GM12801 (cell line): ENCODE results near the gene NKX6-1.

Experiments used
- TF ChIP-seq, protein P1 (sequence below): IDR thresholded peaks from one replicate; pipeline ENCODE4 v1.5.1; 2011; ENCODE audit warnings: control low read depth; ENCODE audit not compliant: insufficient read length; ENCODE audit errors: extremely low read depth

Gene NKX6-1

DNA sequence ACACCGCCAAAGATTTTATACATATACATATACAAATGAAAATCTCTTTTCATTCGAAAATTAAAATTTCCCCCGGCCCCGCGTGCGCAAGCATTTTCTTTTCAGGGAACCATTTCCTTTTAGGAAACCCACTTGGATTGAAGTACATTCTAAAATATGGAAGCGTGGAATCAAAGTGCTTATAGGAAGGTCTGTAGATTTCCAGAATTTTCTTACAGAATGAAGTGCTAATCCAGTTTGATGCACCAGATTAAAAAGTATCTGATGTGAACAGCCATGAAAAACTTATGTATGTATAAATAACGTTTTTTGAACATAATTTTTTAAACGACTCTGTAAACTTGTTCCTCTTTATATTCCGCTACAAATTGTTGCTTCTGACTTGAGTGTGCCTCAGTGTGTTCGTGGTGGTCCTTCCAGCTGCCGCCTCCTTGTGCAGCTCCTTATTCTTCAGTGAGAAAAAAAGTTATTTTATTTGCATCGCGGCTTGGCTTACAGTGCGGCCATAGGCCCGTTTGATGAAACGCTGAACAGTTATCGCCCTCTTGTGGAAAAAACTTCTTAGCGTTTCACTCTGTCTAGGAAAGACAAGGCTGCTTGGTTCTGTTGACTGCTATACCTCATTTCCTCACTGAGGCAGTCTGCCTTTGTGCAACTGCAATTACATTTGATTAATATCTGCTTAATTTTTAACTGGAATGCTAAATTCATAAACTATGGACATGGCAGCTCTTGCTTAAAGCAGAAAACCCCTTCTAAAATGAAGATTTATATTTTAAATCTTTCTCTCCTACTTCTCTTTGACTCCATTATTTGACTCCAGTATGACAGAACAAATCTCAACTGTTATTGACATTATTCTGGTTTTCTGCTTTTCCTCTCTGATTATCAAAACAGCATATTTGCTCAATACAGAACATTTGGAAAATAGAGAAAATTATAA, 4.7 kb upstream of the NKX6-1 start:
- TF ChIP-seq, protein P1, sequence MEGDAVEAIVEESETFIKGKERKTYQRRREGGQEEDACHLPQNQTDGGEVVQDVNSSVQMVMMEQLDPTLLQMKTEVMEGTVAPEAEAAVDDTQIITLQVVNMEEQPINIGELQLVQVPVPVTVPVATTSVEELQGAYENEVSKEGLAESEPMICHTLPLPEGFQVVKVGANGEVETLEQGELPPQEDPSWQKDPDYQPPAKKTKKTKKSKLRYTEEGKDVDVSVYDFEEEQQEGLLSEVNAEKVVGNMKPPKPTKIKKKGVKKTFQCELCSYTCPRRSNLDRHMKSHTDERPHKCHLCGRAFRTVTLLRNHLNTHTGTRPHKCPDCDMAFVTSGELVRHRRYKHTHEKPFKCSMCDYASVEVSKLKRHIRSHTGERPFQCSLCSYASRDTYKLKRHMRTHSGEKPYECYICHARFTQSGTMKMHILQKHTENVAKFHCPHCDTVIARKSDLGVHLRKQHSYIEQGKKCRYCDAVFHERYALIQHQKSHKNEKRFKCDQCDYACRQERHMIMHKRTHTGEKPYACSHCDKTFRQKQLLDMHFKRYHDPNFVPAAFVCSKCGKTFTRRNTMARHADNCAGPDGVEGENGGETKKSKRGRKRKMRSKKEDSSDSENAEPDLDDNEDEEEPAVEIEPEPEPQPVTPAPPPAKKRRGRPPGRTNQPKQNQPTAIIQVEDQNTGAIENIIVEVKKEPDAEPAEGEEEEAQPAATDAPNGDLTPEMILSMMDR, result no peak

GRCh38 chr4:84502955-84503373, 3.9 kb upstream of the NKX6-1 start:
- TF ChIP-seq, protein P1, result no peak

DNA sequence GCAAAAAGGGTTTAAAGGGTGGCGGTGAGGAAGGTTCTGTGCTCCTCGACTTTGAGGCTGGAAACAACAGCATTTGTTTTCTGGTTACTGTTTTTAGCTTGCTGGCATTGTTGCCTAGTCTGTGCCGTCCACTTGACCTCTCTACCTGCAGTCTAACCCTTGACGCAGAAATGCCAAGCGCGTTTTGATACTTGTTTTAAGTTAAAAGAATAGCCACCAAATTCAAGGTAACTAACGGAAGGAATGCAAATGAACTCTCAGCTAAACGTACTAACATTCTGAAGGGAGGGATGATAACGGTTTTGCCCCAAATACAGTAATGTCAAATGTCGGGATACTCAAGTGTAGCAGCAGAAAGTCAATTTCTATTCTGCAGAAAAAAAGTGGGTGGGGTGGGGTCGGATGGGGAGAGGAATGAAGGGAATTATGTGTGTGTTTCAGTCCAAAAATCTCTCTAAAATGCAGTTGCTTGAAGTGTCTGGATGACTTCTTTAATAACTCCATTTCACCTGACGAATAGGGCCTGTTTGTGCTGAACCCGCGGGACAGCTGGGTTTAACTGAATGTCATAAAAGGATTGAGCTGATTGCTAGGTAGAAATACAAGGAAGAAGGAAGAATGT, 3.4 kb upstream of the NKX6-1 start:
- TF ChIP-seq, protein P1, result no peak

DNA sequence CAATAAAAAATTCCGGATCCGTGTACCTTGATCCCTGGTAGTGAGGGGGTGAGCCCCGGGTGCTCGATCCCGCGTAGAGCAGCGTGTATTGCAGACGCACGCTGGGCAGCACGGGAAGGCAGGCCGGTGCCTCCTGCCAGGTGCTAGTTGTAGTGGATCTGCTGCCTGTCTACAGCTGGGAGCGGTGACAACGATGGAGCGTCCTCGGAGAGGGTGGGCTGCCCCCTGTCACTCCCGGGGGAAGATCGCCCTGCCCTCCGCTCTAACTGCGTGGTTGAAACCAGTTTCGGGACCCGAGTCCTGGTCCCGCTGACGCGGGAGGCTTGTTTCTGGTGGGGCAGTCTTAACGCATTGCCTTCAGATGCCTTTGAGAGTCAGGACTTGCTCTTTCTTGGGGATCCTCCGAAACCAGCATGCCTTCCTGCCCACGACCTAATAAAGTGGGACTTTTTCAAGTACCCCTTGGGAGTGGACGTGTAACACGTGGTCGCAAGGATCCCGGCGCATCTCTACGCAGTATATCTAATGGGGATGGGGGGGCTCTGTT, 2.7 kb upstream of the NKX6-1 start:
- TF ChIP-seq, protein P1, result no peak

DNA sequence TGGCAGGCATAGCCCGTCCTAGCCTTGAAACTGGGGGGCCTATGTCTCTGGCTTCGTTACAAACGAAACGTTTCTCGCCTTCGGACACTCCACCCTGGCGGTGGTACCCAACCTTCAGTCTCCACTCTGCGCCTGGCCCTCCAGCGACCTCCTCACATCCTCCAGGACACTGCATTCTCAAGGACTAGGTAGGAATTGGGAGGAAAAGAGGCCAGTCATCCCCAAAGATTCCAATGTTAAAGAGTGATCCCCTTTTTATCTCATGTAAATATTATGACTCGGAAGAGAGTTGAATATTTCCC, 2.1 kb upstream of the NKX6-1 start:
- TF ChIP-seq, protein P1, result no peak

- TF ChIP-seq, protein P1, result no peak
These were observed 1.5 kb upstream of the NKX6-1 start for GRCh38 chr4:84500386-84501201.

GRCh38 chr4:84499624-84499982, 511 bp upstream of the NKX6-1 start:
- TF ChIP-seq, protein P1, result no peak
